Esophagus squamous epithelium (tissue), 4 donors: ENCODE results near the gene CALHM6.

Experiments
- CTCF ChIP-seq, 6 experiments: fragments of 450-650 bp in 4 of 6; fragments of 200-600 bp in 2 of 6; sonication (generic) in 2 of 6; IDR thresholded peaks; one replicate each; pipeline ENCODE4 v1.5.1; 2016 to 2019; ENCODE audit warnings: antibody characterized with exemption in 6 of 6, mild to moderate bottlenecking in 4 of 6, moderate library complexity in 4 of 6
- POLR2A ChIP-seq, 4 donors: fragments of 450-650 bp; IDR thresholded peaks; one replicate each; pipeline ENCODE4 v1.6.1; 2017; ENCODE audit warnings: antibody characterized with exemption in 4 of 4, mild to moderate bottlenecking in 4 of 4, moderate library complexity in 3 of 4

DNA sequence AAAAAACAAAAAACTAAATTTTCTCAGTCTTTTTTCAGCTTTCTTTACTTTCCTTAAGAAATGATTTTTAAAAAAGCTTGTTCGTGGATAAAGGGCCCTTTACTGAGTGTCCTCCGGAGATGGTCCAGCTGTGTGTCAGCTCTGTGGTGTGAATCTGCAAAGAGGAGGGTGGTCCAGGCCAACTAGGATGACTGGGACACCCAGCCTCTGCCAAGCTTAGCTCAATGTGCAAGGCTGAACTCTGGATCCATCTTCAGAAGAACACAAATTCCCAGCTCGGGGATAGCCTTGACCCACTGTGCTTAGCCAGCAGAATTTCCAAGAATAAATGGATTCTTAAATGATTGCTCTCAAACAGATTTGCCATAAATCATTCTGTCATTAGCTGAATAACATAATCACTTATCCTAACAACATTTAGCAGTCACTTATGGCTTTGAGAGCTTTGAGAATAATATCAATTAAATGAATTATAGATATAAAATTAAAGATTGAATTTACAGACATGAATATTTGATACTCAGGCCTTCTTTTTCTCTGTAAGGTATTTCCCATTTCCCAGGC is 36.0 kb downstream of the CALHM6 start:
- TF ChIP-seq POLR2A (IDR thresholded peaks at IDR 0.05) = no peak
- TF ChIP-seq CTCF (IDR thresholded peaks at IDR 0.05) = no peak
